Muscle of leg (tissue), 11 donors: ENCODE data around the gene CUX1. TPM values are rescaled to one million over a fixed set of nuclear protein-coding genes. Genes with fewer than 3 reads are reported as not detected.

Experiments used
- DNase-seq: peaks from one replicate; pipeline ENCODE4 v3.0.0; 2013
- H3K27ac ChIP-seq: one replicate; pipeline ENCODE4 v1.5.1; 2013; ENCODE audit warnings: mild to moderate bottlenecking, low read length, control low read depth
- H3K27me3 ChIP-seq: one replicate; pipeline ENCODE4 v1.6.1; 2013; ENCODE audit warnings: low read length; ENCODE audit not compliant: control insufficient read depth, insufficient read depth
- H3K36me3 ChIP-seq: one replicate; pipeline ENCODE4 v1.6.1; 2013; ENCODE audit warnings: low read length; ENCODE audit not compliant: control insufficient read depth, insufficient read depth
- H3K4me1 ChIP-seq: one replicate; pipeline ENCODE4 v1.6.1; 2013; ENCODE audit warnings: low read length; ENCODE audit not compliant: control insufficient read depth, insufficient read depth
- H3K4me3 ChIP-seq: one replicate; pipeline ENCODE4 v1.5.1; 2013; ENCODE audit warnings: low read length, control low read depth
- H3K9me3 ChIP-seq: replicated peaks from 2 replicates; pipeline ENCODE4 v1.6.1; 2013; ENCODE audit warnings: low read depth, low read length; ENCODE audit not compliant: control insufficient read depth
- WGBS: methylation state at CpG from one replicate; pipeline ENCODE4 v1.1.5; 2013; ENCODE audit warnings: missing lambda C conversion rate; ENCODE audit not compliant: insufficient coverage; 5-methylcytosine and 5-hydroxymethylcytosine counted together
- polyA plus RNA-seq, 8 donors: library from polyadenylated mRNA; unstranded; fragments of 120-200 nt; gene quantifications; one replicate each; pipeline versions ENCODE4 v1.2.1 to v1.2.3, GENCODE V29; 2013; ENCODE audit warnings: inconsistent platforms in 1 of 8, low replicate concordance in 1 of 8; ENCODE audit not compliant: insufficient read length in 8 of 8, insufficient read depth in 1 of 8
- total RNA-seq: library from RNA; stranded (reverse); fragments of 120-200 nt; gene quantifications from one replicate; pipeline ENCODE4 v1.2.4, GENCODE V29; 2013

Gene CUX1
- total and polyA plus RNA-seq, 9 donors = 29.4 to 46.9 (median 40.8) TPM

DNA sequence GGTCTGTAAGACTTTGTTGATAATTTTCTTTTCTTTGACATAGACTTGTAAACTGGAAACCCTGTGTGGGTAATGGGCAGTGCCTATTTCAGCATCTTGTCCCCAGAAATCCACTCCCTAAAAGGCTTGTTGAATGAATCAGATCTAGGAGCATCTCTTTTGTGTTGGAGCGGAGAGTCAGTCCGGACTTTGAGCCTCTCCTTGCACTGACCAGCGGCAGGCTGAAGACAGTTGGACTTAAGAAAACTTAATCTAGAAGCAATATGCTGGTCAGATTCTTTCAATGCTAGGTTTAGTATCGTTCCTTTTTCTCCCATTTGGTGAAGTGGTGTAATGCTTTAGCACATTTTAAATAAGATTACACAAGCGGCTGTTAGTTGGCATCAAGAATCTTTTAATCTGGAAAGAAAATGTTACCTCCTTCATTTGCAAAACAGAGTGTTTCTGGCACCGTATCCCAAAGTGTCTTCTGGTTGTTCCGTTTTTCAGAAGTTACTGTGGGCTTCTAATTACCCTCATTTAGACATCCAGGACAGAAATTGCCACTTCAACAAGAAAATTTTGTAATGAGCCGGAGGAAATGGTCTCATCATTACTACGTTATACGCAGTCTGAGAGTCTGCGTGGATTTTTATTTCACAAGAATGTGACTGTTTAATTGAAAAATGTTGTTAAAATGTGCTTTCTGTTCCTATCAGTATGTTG lies 74.7 kb downstream of the CUX1 start:
- H3K9me3 ChIP-seq = no peaks in the 10 kb centered on the region
- H3K4me3 ChIP-seq = no peak overlapping the region
- no peak overlapping the region for H3K27ac ChIP-seq
- no peak for DNase-seq
- no peaks in the 10 kb centered on the region for H3K36me3 ChIP-seq
- H3K27me3 ChIP-seq = no peaks in the 10 kb centered on the region
- WGBS = 70% methylated on average over 4 of the region's 11 CpGs
- H3K4me1 ChIP-seq = peaks cover 5% of the 10 kb centered on the region

DNA sequence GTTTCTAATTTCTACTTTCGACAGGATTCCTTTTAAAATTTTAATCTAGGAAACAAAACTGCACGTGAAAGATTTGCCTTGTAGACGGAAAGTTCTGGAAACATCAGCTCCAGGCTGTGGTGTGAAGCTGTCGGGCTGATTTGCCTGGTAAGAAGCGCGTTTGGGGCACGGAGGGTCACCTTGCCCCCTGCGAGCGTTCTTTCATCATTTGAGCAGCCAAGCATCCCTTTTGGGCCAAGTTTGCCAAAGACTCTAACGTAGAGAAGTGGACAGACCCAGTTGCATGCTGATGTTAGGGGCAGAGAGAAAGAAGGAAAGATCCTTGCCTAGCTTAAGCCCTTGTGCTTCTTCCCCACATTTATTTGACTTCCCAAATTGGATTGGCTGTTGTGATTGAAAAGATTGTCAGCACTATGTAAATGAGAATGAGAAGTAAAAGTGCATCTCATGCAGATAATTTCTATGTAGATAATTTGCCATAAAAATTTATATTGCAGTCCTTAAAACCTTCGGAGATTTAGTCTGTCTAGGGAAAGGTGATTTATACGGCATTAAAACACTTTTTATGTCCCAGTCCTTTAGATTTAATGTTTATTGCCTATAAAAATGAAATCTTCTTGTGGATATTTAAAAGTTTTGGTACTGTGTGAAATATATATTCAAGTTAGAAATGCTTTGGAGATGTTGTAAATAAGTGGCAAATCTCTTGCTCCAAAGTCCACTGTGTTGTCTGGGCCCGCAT lies 76.1 kb downstream of the CUX1 start:
- H3K27me3 ChIP-seq = no peaks in the 10 kb centered on the region
- DNase-seq = no peak
- 91% methylated on average over 10 of the region's 13 CpGs for WGBS
- H3K4me3 ChIP-seq = no peak overlapping the region
- H3K4me1 ChIP-seq = peaks cover 8% of the 10 kb centered on the region
- no peak overlapping the region for H3K27ac ChIP-seq
- no peaks in the 10 kb centered on the region for H3K36me3 ChIP-seq
- H3K9me3 ChIP-seq = no peaks in the 10 kb centered on the region

DNA sequence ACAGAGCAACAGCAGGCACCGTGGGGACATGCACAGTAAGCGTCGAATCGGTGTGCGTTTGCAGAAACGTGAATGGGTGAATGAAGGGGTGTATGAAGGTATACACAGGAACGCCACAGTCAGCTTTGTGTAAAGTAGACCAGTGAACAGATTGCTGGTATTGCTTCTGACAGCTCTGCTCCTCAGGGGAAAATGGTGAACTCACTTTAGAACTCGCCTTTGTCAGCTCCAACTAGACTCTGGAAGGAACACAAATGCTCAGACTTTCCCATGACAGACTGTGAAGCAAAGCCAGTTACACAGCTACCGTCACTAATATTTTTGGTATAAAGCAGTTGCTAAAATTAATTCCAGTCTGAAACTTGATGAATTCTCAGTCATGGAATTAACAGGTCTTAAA lies 78.9 kb downstream of the CUX1 start:
- H3K4me1 ChIP-seq = peaks cover 25% of the 10 kb centered on the region
- H3K4me3 ChIP-seq = no peak overlapping the region
- no peaks in the 10 kb centered on the region for H3K36me3 ChIP-seq
- H3K27me3 ChIP-seq = no peaks in the 10 kb centered on the region
- peak; percentile 46 for DNase-seq
- H3K9me3 ChIP-seq = no peaks in the 10 kb centered on the region
- H3K27ac ChIP-seq = no peak overlapping the region
- whole genome bisulfite sequencing = 84% methylated on average over 7 of the region's 9 CpGs

DNA sequence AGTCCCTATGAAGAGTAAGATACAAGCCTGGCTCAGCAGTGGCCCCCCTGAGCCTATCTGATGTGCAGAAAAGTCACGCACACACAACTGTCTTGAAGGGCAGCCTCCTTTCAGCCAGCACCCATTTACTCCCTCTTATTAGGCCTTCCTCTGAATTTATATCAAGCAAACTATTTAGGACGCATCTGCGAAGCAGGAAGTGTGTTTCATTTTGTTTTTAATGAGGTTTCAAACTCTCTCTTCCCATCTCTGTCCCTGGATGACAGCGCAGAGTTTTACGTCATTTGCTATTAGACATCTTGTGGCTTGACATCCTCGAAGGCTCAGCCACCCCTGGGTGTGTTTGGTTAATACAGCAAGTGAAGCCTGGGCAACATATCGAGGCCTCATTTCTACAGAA lies 79.5 kb downstream of the CUX1 start:
- no peaks in the 10 kb centered on the region for H3K9me3 ChIP-seq
- 86% methylated on average over 3 of the region's 7 CpGs for WGBS
- no peaks in the 10 kb centered on the region for H3K36me3 ChIP-seq
- no peak for DNase-seq
- H3K4me3 ChIP-seq = no peak overlapping the region
- H3K4me1 ChIP-seq = peaks cover 31% of the 10 kb centered on the region
- H3K27ac ChIP-seq = no peak overlapping the region
- H3K27me3 ChIP-seq = no peaks in the 10 kb centered on the region

DNA sequence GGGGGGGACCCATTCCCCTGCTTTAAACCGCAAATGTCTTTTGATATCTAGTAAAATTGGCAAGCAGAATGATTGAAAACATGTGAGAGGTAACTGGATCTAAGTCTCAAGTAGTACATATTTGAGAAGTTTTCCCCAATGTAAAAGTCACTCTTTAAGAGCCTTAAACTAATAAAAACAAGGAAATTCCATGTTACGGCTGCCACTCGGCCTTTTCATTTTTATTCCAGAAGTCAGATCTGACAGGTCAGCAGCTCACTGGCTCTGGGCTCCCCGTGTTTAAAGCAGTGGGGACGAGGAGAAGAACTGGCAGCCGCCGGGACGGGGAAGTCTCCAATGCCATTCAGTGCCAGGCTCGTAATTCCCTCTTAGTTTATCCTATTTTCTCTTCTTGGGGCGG lies 80.7 kb downstream of the CUX1 start:
- no peaks in the 10 kb centered on the region for H3K9me3 ChIP-seq
- H3K27me3 ChIP-seq = no peaks in the 10 kb centered on the region
- peaks cover 43% of the 10 kb centered on the region for H3K4me1 ChIP-seq
- H3K27ac ChIP-seq = no peak overlapping the region
- peak; percentile 39 for DNase-seq
- no peak overlapping the region for H3K4me3 ChIP-seq
- no peaks in the 10 kb centered on the region for H3K36me3 ChIP-seq
- 22% methylated on average over 5 of the region's 10 CpGs for WGBS

DNA sequence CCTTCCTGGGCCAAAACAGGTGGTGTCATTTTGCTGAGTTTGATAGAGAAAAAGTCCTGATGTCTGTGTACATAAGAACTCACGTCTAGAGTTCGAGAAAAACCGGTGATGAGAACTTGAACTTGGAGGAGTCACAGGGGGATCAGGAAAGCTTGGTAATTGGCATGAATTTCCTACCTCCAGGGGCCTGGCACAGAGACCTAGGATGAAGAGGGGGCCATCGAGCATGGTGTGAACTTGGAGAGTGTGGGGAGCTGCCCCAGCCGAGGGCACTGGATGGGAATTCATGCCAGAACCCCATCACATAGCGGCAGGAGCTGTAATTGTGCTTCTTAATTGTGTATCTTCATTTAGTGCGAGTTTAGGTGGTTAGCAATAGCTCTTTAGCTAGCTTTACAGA lies 82.2 kb downstream of the CUX1 start:
- H3K27me3 ChIP-seq = no peaks in the 10 kb centered on the region
- WGBS = 73% methylated on average over 5 of the region's 7 CpGs

DNA sequence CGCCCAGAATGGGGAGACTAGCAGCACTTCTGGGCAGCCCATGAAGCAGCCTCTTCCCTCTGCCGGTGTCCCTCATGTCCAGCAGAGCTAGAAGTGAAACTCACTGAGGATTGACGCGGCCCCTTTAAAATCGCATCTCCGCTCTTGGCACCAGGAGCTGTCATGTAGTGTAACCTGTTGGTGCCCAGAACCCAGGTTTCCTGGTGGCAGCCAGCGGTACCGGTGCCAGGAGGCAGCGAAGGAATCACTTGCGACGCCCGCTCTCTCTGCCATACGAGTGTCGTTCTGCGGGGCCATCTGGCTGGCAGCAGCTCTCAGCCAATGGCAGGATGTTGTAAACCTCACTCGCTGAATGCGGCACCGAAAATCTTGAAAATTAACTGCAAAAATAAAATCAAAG lies 82.7 kb downstream of the CUX1 start:
- 85% methylated on average over 18 of the region's 18 CpGs for WGBS
- Histone ChIP-seq H3K27me3 (no peaks in the 10 kb centered on the region), H3K4me1 (peaks cover 44% of the 10 kb centered on the region), H3K9me3 (no peaks in the 10 kb centered on the region), H3K36me3 (no peaks in the 10 kb centered on the region), H3K4me3 (peak overlapping the region; percentile 16), H3K27ac (no peak overlapping the region)
- peak; percentile 38 for DNase-seq

More for the DNA sequence above, 82.2 kb downstream of the CUX1 start:
- Histone ChIP-seq H3K4me1 (peaks cover 44% of the 10 kb centered on the region), H3K9me3 (no peaks in the 10 kb centered on the region), H3K4me3 (no peak overlapping the region), H3K36me3 (no peaks in the 10 kb centered on the region), H3K27ac (no peak overlapping the region)
- no peak for DNase-seq

DNA sequence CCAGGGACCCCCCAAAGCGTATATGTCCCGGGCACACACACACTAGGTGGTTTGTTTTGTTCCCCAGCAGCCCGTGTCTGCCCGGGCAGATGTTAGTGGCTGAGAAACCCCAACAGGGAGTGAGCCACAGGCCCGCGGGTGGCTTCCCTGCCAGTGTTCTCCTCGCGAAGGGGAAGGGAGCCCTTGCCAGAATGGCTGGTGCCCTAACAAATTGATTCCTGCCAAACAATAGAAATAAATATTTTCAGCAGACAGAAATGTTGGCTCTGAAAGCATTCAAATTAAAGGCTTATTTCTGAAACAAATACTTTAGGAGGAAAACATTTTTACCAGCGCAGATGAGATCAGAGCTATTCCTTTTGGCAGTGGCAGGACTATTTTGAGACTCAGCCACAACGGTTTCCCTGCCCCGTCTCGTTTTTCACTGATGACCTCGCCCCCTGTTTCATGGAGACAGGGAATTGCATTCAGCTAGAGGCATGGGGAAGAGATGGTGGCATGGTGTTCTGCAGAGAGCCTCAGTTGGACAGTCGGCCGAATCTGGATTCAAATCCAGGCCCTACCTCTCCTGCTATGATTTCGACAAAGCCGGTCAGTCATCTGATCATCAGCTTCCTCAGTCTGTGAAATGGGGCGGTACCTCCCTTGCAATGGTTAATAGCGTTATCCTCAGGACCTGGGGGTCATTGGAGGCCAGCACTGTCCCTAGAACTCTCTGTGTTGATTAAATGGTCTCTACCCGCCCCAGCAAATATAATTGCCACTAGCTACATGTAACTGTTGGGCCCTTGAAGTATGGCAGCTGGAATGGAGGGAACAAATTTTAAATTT lies 84.5 kb downstream of the CUX1 start:
- Histone ChIP-seq H3K36me3 (no peaks in the 10 kb centered on the region), H3K27me3 (no peaks in the 10 kb centered on the region), H3K9me3 (no peaks in the 10 kb centered on the region), H3K4me1 (peaks cover 39% of the 10 kb centered on the region), H3K27ac (peak overlapping the region; percentile 57), H3K4me3 (no peak overlapping the region)
- WGBS = 66% methylated on average over 5 of the region's 20 CpGs
- DNase-seq = peak; percentile 75

DNA sequence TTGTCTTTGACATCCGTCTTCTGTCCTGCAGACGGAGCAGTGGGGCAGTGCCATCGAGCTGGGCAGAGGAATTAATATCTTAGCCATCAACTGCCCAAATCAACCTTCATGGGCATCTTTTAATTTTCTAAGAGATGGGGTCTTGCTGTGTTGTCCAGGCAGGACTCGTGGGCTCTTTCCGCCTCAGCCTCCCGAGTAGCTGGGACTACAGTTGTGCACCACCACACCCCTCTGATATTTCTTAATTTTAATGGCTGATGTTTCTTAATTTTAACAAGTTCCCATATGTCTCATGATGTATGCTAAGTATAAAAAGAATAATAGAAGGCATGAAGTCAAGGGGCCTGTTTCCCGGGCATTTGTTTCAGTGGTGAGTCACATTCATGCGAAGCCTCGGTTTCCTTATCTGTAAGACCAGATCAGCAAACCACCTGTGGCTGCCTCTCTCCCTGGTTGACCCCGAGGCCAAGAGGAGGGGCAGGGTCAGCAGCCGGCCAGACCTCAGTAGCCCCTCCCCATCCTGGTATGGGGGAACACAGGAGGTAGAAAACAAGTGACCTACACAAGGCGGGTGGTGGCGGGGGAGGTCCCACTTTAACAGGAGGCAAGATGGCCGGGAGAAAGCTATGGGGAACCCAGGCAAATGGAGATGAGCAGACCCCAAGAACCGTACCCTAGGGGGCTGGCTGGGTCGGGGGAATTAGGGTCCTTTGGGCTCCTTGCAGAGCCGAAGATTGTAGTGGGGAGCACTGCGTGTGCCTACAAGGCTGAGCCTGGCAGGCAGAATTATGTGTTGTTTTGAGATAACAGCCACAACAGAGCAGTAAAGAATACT lies 85.5 kb downstream of the CUX1 start:
- H3K27ac ChIP-seq = no peak overlapping the region
- WGBS = 84% methylated on average over 8 of the region's 18 CpGs
- H3K4me1 ChIP-seq = peaks cover 37% of the 10 kb centered on the region
- H3K9me3 ChIP-seq = no peaks in the 10 kb centered on the region
- H3K36me3 ChIP-seq = no peaks in the 10 kb centered on the region
- H3K4me3 ChIP-seq = no peak overlapping the region
- no peaks in the 10 kb centered on the region for H3K27me3 ChIP-seq
- no peak for DNase-seq
